IPS DF 19.7 (cell line): ENCODE measurements around the gene COX5A.
"Not testable (repeated sequence)": the region's sequence is repeated elsewhere in the genome, so short reads cannot be mapped to it uniquely, and the experiment has no call there.

ENCODE experiments used
- DNase-seq: peaks from one replicate; pipeline ENCODE4 v3.0.0-alpha.2; 2013; ENCODE audit warnings: low read depth, low spot score

COX5A gene

DNA sequence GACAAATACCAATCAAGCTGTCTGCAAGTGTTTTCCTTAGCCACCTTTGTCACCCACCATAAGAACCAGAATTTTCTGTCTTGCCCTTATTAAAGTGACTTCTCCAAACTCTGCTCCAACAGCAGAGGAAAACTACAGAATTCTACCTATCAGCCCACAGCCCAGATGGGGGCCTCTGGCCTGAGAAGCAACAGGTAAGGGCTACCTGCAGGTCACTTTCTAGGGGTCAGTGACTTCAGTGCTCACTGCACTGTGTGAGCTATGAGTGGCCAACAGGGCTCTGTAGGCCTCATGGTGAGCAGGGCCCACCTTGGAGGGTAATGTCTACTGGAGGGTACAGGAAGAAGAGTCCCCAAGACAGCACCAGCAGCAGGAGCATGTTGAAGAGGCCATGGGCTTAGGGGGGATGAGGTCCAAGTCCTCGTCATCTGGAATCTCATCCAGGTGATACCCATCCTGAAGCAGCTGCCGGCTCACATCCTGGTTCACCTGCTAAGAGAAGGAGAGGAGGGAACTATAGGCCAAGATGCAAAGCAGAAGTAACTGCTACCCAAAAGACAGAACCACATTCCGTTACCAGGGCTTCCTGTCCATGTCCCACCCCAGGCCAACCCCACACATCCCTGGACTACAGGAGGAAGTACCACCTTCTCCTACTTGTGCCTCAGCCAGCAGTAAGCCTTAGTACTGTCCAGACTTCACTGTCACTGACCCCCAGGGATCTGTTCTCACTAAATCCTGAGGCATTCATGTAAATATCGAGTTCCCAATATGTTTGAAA is 35.4 kb downstream of the COX5A start:
- no peak for DNase-seq

DNA sequence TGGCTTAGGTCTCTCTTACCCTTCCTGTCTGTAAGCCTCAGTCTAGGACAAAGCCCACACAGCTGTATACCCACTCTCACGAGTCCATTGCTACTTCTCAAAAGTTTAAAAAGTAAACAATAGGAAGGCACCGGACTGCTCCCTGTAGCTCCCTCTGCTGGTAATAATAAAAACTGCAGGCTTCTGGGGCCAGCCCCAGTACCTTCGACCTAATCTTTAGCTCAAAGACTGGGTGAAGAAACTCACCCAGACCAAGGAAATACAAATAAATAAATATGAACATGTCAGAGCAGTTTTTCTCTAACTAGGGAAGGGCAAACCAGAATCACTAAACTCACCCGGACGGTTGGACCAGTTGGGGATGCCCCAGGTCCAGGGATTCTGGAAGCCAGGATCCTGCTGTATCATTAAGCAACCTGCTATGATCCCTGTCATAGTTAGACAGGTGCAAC is 36.2 kb downstream of the COX5A start:
- no peak for DNase-seq

DNA sequence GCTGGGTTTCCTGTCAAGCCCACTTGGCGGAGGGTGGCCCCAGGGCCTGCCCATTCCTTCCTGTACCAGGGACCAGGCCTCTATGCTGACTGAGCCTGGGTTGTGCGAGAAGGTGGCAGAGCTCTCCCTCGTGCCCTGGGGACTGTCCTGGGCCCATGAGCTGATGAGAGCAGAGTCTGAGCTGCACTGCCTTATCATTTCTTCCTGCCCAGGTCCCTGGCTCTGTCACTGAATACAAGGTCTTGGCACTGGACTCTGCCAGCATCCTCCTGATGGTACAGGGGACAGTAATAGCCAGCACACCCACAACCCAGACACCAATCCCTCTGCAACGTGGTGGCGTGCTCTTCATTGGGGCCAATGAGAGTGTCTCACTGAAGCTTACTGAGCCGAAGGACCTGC is 40.6 kb downstream of the COX5A start:
- DNase-seq, result no peak

DNA sequence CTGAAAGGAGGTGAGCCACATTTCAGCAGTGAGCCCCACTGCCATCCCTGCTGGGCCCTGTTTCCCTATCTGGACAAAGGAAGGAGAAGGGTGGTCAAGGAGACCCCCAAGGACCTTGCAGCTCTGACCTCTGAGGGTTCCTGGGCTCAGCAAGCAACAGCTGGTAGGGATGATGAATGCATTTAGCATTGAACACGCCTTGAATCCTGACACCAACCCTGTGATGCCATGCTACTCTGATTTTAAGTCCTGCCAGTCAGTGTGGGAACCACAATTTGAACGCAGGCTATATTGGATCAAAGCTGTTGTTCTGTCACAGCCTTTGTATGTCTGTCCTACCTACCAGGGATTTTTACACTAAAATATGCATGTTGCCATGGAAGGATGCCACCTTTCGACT is 41.6 kb downstream of the COX5A start:
- DNase-seq, result no peak

DNA sequence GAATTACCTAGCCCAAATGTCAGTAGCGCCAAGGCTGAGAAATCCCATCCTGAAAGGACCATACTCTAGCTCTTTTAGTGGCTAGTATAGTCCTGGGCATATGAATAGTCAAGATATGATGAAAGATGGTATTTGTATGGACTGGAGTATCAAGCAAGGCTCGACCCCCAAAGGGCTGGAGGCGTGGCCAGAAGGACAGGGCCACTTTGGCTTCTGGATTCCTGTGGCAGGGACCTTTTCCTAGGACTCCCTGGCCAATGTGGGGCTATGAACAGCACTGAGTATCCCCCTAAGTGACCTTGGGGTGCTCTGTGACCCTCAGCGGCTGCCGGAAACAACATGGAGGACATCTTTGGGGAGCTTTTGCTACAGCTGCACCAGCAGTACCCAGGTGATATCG is 42.0 kb downstream of the COX5A start:
- DNase-seq, result no peak

DNA sequence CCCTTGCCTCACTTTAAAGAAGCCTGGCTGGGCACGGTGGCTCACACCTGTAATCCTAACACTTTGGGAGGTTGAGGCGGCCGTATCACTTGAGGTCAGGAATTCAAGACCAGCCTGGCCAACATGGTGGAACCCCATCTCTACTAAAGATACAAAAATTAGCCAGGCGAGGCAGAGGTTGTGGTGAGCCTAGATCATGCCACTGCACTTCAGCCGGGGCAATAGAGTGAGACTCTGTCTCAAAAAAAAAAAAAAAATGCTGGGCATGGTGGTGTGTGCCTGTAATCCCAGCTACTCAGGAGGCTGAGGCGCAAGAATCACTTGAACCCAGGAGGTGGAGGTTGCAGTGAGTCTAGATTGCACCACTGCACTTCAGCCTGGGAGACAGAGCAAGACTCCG is 43.5 kb downstream of the COX5A start:
- not testable (repeated sequence) for DNase-seq

DNA sequence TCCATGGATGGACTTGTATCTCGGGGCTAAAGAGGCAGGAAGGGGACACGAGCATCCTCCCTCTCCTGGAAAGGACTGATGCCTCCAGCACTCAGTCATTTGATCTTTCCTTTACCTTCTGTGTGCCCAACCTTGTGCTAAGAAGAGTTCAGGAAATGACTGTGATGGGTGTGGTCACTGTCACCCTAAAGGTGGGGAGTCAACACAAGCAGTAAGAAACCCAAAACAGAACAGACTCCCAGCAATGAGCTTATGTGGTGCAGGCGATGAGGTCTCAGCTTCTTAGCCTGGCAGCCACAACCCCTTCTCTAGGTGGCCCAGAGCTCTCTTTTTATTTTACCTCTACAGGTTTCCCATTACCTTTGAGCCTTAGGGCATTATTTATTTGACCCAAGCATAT is 44.2 kb downstream of the COX5A start:
- no peak for DNase-seq

DNA sequence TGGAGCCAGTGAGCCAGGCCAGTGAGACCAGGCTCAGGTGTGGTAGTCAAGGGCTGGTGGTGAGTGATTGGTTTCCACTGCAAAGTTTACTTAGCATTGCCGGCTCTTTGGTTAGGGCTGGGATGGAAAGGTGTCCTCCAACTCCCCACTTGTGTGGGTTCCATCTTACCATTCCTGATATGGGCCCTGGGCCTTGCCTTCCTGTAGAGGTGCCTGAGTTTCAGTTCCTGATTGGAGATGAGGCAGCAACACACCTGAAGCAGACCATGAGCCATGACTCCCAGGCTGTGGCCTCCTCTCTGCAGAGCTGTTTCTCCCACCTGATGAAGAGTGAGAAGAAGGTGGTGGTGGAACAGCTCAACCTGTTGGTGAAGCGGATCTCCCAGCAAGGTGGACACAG is 44.9 kb downstream of the COX5A start:
- no peak for DNase-seq

DNA sequence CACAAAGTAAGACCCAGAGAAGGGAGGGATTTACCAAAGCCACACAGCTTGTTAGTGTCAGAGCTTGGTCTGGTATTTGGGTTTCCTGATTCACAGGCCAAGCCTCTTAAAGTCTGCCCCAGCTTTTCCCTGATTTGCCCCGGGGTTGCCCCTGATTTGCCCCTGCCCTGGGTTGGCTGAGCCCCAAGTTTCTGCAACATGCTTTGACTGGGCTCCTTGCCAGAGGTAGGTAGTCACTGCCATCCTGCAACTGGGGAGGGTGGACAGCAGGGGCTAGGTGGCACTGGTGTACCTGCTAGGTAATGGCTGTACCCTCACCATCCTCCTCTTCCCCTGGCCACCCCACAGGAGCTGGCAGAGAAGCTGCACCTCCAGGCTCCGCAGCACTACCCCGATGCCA is 45.6 kb downstream of the COX5A start:
- no peak for DNase-seq

DNA sequence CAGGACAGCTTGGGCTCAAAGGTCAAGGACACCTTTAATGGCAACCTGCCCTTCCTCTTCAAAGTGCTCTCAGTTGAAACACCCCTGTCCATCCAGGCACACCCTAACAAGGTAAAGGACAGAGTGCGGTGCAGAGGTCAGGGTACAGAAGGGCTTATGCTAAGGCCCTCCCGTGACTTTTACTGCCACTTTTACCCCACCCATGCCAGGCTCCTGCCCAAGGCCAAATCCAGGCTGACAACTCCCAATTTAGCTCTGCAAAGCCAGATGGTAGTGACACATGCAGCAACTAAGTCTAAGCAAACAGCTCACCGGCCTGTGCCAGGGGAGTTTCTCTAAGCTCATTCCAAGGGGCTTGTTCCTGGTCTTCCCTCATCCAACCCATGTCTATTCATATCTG is 46.4 kb downstream of the COX5A start:
- no peak for DNase-seq

DNA sequence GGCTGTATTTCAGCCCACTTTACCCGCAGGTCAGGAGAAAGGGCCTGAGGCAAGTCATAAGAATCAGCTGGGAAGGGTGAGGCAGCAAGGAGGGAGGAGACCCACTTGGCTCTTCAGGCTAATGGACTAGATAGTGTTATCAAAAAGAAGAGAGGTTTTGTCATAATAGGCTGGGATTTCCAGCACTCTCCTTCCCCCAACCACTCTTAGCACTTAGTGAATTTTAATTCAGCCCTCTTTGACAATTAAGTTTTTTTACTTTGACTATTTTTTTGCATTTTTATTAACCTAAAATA is 47.3 kb downstream of the COX5A start:
- no peak for DNase-seq

DNA sequence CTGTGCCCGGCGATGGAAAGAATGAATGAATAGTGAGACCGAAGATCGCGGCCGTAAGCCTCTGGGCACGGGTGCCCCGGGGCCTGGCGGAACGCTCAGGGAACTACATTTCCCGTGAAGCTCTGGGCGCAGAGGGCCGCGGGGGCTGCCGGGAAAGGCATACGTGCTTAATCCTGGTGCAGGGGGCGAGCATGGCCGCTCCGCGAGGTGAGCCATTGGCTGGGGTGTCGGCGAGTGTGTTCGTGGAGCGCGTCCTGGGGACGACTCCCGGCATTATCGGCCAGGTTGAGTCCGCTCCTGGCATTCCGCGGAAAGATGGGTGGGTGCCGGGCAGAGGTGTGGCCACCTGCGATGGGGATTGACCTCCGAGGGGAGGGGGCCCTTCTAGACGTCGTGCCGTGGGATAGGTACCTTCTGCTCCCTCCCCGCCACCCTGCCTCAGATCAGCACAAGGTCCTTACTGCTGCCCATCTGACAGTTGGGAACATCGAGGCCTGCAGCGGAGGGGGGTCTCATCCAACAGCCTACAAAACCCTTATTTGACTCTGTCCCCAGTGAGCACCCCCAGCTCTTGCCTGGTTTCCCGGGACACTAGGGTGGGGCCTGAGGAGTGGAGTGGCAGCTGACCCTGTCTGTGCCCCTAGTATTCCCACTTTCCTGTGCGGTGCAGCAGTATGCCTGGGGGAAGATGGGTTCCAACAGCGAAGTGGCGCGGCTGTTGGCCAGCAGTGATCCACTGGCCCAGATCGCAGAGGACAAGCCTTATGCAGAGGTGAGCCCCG is 47.8 kb downstream of the COX5A start, which contains the start of gene MPI:
Gene MPI (plus strand): TSS at position 160 of the 782 bp plus-strand sequence. CDS start 32 bp downstream, at position 192.
- DNase-seq, result no peak

DNA sequence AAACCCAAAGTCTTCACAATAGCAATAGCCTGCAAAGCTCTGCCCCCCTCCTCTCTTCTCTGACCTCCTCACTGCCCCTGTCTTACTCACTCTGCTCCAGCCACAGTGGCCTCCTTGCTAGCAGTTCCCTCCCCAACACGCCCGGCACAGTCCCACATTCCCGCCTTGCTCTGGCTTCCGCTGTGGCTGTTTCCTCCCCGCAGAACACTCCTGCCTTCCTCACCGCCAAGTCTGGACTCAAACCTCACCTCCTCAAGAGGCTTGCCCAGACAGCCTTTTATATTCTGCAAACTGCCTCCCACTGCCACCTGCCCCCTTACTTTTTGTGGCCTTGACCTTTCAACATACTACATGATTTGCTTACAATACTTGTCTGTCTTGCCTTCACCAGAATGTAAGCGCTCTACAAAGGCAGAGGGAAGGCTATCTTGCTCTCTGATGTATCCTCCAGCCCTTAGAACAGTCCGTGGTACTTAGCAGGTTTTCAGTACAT is 48.4 kb downstream of the COX5A start:
- no peak for DNase-seq

DNA sequence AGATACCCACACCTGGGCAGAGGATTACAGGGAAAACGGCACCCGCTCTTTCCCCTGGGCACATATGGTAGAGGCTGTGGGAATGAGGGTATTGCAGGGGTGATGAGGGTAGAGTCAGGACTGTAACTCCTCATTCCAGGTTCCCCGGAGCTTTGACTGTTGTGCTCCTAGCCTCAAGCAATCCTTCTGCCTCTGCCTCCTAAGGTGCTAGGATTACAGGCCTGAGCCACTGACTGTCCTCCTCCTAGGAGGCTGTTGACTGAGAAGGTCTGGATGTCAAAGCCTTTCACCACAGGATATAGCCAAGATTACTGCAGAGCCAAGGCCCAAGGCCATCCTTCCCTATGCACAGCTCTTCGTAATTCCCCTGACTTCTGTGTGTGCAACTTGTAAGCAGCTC is 49.2 kb downstream of the COX5A start:
- DNase-seq, result no peak

DNA sequence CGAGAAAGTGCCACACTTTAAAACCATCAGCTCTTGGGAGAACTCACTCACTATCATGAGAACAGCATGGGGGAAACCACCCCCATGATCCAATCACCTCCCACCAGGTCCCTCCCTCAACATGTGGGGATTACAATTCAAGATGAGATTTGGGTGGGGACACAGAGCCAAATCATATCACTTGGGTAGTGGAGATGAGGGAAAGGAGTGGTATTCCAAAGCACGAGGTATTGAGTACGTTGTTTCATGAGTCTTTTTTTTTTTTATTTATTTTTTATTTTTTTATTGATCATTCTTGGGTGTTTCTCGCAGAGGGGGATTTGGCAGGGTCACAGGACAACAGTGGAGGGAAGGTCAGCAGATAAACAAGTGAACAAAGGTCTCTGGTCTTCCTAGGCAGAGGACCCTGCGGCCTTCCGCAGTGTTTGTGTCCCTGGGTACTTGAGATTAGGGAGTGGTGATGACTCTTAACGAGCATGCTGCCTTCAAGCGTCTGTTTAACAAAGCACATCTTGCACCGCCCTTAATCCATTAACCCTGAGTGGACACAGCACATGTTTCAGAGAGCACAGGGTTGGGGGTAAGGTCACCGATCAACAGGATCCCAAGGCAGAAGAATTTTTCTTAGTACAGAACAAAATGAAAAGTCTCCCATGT is 50.2 kb downstream of the COX5A start:
- DNase-seq, result not testable (repeated sequence)

DNA sequence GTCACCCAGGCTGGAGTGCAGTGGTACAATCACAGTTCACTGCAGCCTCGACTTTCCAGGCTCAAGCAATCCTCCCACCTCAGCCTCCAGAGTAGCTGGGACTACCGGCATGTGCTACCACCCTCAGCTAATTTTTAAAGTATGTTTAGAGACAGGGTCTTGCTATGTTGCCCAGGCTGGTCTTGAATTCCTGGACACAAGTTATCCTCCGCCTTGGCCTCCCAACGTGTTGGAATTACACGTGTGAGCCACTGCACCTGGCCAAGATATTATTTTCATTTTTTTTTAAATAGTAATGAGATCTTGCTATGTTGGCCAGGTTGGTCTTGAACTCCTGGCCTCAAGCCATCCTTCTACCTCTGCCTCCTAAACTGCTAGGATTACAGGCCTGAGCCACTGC is 52.4 kb downstream of the COX5A start:
- no peak for DNase-seq

DNA sequence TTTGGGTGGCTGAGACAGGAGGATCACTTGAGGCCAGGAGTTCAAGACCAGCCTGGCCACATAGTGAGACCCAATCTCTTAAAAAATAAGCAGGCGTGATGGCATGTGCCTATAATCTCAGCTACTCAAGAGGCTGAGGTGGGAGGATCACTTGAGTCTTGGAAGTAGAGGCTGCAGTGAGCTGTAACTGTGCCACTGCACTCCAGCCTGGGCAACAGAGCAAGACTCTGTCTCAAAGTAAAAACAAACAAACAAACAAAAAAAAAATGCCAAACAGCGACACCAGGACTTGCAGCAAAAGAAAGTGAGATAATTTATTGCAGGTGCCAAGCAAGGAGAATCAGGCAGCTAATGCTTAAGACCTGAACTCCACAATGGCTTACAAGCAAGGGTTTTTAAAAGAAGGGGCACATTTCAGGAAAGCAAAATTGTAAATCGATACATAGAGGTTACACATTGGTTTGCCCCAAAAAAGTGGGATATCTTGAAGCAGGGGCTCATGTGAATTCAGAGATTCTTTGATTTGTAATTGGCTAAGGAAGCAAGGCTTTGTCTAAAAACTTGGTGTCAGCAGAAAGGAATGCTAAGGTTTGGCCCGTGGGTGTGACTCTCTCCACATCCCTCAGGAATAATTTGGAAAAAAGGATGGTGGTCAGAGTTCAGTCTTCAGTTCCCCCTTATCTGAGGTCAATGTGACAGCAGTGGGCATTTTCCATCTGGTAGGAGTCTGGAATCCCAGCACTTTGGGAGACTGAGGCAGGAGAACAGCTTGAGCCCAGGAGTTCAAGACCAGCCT is 53.2 kb downstream of the COX5A start:
- DNase-seq, result no peak

DNA sequence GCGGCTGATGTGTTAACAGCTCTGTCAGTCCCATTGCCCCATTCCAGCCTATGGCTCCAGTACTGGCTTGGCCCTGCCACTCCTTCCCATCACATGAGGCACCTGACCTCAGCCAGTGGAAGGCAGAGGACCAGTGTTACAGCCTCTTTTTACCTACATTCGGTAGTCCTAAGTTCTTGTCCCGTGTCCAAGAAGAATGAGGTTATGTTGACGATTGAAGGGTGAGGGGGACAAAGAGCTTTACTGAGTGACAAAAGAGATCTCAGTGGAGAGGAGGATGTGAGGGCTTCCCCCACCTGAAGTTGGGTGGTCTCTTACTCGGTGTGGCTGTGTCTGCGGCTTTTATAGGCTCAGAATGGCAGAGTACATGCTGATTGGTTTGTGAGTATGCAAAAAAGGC is 55.3 kb downstream of the COX5A start:
- DNase-seq, result no peak

DNA sequence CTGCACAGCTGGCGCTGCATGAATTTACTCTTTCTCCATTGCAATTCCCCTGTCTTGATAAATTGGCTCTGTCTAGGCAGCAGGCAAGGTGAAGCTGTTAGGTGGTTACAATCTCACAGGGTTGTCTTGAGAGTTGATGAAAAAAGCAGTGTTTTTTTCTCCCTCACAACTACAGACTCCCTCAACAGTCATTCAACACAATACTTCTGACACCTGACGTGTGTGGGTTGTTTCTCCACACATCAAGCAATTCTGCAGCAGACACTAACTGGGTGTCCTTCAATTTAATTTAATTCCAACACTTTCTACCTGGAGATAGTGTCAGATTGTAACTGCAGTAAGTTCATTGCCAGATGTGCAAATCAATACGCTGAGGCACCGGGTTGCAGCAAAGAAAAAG is 59.6 kb downstream of the COX5A start:
- DNase-seq, result no peak

DNA sequence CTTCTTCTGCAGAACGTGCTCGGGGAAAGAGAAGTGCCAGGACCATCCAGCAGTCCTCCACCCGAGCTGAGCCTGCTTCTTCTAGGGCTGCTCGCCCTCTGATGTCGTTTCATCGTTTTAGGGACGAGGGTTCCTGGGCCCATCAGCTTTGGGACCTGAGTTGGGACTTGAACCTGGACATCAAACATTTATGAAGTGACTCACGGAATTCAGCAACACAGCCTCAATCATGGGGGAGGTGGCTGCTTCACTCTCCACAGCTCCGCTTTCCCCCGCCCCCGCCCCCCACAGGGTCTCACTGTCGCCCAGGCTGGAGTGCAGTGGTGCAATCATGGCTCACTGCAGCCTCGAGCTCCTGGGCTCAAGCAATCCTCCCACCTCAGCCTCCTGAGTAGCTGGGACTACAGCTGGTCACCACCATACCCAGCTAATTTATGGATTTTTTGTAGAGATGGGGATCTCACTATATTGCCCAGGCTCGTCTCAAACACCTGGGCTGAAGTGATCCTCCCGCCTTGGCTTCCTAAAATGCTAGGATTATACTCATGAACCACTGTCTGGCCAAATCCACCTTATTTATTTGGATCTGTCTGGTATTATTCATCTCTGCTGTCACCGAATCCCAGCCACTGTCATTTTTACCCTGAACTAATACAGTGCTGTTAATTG is 64.0 kb downstream of the COX5A start:
- no peak for DNase-seq
